Activated naive CD8-positive, alpha-beta T cell treated with anti-CD3 and anti-CD28 coated beads, Interleukin-2, amount 10 ng/mL, durations not matched to agents 7 days and 5 days (primary cell): ENCODE data around the gene TSPAN18. TPM values are rescaled to one million over a fixed set of nuclear protein-coding genes. Genes with fewer than 3 reads are reported as not detected.

Experiments
- ATAC-seq: fragments of 150-1000 bp; cut with Tn5 transposase; one replicate; pipeline ENCODE4 v1.10.0; 2021; ENCODE audit warnings: low read depth, moderate library complexity
- POLR2A ChIA-PET: fragments of 350-600 bp; sonication (Branson Sonifier 250); formaldehyde crosslinking; loops from one replicate; lab custom pipeline; 2021; ENCODE audit warnings: antibody characterized with exemption; lab: Charles Lee
- DNase-seq: peaks from one replicate; pipeline ENCODE4 v3.0.0; 2021
- H3K27ac Mint-ChIP-seq: one replicate; pipeline ENCODE4 v1.8.0; 2022; ENCODE audit warnings: mild to moderate bottlenecking, mixed read lengths
- H3K27me3 Mint-ChIP-seq: one replicate; pipeline ENCODE4 v1.8.0; 2022; ENCODE audit warnings: mild to moderate bottlenecking, moderate library complexity, mixed read lengths
- H3K36me3 Mint-ChIP-seq: one replicate; pipeline ENCODE4 v1.8.0; 2021; ENCODE audit warnings: mild to moderate bottlenecking, mixed read lengths
- H3K4me1 Mint-ChIP-seq: one replicate; pipeline ENCODE4 v1.8.0; 2021; ENCODE audit warnings: mixed read lengths
- H3K4me3 Mint-ChIP-seq: one replicate; pipeline ENCODE4 v1.8.0; 2022; ENCODE audit warnings: mild to moderate bottlenecking, moderate library complexity, mixed read lengths
- H3K9me3 Mint-ChIP-seq: one replicate; pipeline ENCODE4 v1.8.0; 2021; ENCODE audit warnings: mixed read lengths
- total RNA-seq, 2 experiments: library from RNA; stranded (reverse); gene quantifications; one replicate each; pipeline ENCODE4 v1.2.3, GENCODE V29; 2021

The TSPAN18 gene
- total RNA-seq, 2 experiments from 2014 or later = 4.9 to 5.2 TPM

DNA sequence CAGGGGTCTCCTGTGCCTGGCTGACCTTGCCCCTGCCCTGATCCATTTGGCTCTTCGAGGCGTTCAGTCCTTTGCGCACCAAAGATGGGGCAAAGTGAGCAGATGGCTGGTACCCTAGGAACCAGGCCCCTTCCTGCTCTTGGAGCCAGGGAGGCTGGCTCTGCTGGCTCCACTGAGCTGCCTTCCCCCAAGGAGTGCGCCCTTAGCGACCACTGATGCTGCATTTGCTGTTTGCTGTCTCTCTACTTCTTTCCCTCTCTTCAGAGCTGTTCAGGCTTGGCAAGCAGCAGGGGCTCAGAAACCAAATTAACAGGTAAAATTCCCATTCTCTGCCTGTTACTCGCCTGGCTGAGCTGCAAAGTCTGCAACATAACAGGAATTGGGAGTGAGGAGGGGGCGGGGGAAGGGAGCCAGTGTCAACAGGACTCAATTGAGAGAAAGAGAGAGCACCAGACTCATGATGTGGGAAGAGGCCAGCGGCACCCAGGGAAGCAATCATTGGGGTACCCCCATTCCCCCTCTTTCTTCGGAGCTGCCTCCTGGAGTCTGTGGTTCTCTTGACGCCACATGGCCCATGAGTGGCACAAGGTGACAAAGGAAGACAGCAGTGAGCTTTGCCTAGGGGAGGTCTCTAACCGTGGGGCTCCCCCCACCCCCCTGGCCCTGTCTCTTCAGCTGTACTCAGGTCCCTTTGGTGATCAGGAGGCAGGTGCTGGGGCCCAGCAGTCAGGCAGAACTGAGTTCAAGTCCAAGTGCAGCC lies 121.6 kb downstream of the TSPAN18 start:
- DNase-seq (no peak), ATAC-seq (no peak)
- POLR2A ChIA-PET = no interaction called here
- Mint-ChIP-seq H3K27me3 (peaks cover 26% of the 10 kb centered on the region), H3K36me3 (peaks cover 1% of the 10 kb centered on the region), H3K27ac (no peak overlapping the region), H3K4me1 (no peaks in the 10 kb centered on the region), H3K9me3 (peaks cover 18% of the 10 kb centered on the region), H3K4me3 (no peak overlapping the region)

DNA sequence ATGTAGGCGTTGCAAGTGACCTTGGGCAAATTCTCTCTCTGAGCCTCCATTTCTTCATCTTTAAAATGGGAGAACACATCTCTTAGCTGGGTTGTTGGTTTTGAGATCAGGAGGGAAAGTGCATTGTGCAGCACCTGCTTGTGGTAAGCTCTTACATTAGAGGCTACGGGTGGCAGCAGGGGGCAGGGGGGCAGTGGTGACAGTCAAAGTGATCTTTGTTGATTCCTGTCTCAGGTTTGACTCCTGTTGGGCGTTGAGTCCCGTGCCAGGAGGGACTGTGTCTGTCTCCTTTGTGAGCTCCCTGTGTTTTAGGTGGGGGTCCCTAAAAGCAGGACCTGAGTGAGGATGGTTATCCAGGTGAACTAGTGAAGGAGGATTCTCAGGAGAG lies 122.2 kb downstream of the TSPAN18 start:
- no peaks in the 10 kb centered on the region for H3K4me1 Mint-ChIP-seq
- no peak for ATAC-seq
- peaks cover 16% of the 10 kb centered on the region for H3K9me3 Mint-ChIP-seq
- peaks cover 1% of the 10 kb centered on the region for H3K36me3 Mint-ChIP-seq
- H3K27me3 Mint-ChIP-seq = peaks cover 30% of the 10 kb centered on the region
- POLR2A ChIA-PET = no interaction called here
- no peak overlapping the region for H3K4me3 Mint-ChIP-seq
- no peak overlapping the region for H3K27ac Mint-ChIP-seq
- DNase-seq = no peak

DNA sequence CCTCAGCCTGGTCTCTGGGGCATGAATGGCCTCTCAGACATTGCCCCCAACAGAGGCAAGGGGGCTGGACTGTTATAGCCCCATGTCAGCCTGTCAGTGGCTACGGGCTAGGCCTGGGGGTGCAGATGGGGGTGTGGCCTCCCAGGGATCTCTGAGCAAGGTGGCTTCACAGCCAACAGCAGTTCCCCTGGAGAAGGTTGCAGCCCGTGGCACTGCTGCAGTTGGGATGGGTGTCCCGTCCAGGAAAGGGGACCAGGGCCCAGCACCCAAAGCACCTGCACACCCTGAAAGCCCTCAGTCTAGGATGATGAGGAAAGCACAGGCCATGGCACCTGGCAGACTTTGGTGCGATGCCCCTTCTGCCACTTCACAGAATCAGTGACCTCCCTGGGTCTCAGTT lies 122.7 kb downstream of the TSPAN18 start:
- no peak overlapping the region for H3K4me3 Mint-ChIP-seq
- no peak overlapping the region for H3K27ac Mint-ChIP-seq
- peaks cover 12% of the 10 kb centered on the region for H3K9me3 Mint-ChIP-seq
- no peaks in the 10 kb centered on the region for H3K4me1 Mint-ChIP-seq
- H3K27me3 Mint-ChIP-seq = peaks cover 27% of the 10 kb centered on the region
- peaks cover 1% of the 10 kb centered on the region for H3K36me3 Mint-ChIP-seq
- DNase-seq (no peak), ATAC-seq (no peak)
- POLR2A ChIA-PET = no interaction called here

DNA sequence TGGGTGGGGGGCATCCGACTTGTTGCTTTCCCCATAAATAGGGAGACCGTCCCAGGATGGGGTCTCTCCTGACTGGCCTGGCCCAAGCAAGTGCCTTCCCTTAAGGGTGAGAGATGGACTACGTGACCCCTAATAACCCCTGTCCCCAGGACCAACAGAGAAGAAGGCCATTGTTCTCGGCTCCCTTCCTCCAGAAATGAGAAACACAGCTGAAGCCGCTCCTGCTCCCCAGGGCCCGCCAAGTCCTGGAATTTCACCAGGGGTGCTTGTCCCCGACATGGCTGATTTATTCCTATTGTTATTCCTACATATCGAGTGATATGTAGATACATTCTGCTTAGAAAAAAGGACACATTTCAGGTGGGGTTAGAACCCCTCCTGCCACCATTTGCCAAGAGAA lies 123.2 kb downstream of the TSPAN18 start:
- Mint-ChIP-seq H3K9me3 (peaks cover 7% of the 10 kb centered on the region), H3K36me3 (peaks cover 1% of the 10 kb centered on the region), H3K4me3 (no peak overlapping the region), H3K4me1 (no peaks in the 10 kb centered on the region), H3K27ac (no peak overlapping the region), H3K27me3 (peaks cover 22% of the 10 kb centered on the region)
- no peak for ATAC-seq
- POLR2A ChIA-PET = no interaction called here
- DNase-seq = no peak

DNA sequence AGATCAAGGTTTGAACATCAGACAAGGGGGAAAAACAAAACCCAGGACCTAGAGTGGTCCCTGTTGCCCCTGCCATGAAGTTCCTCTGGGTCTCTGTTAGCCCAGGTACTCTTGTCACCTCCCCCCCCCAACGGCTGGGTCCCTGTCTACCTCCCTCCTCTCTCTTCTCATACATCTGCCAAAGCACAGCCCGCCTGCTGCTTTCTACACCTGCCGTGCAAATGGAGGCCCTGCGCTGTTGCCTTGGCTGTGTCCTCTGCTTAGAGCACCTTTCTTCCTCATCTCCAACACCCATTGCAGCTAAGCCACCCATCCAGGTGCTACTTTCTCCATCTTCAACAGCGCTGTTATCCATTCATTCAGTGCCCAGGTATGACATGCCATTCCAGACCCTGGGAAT lies 124.7 kb downstream of the TSPAN18 start:
- DNase-seq (no peak), ATAC-seq (no peak)
- no peak overlapping the region for H3K4me3 Mint-ChIP-seq
- peaks cover 31% of the 10 kb centered on the region for H3K27me3 Mint-ChIP-seq
- peaks cover 7% of the 10 kb centered on the region for H3K9me3 Mint-ChIP-seq
- H3K27ac Mint-ChIP-seq = no peak overlapping the region
- peaks cover 1% of the 10 kb centered on the region for H3K36me3 Mint-ChIP-seq
- H3K4me1 Mint-ChIP-seq = no peaks in the 10 kb centered on the region
- POLR2A ChIA-PET = no interaction called here

DNA sequence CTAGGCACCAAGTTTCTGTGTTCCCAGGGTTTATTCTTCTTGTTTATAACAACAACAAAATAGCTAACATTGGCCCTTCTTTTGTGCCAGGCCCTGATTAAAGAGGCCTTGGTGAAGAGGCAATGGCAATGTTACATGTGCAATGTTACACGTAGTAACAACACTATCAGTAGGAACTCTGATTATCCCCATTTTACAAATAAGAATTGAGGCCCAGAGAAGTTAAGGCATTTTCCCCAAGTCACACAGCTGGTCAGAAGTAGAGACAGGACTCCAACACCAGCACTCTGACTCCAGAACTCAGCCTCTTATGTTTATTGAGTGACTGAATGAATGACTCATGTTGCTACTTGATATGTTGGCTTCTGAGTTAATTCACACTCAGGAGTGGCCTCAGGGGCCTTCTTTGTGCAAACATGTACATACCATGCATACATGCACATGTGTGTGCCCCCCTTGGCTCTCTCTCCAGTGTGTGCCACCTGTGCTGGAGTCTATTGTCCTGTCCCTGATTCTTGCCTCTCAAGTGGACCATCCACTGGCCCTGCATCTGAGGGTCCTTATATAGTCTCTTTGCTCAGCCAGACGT lies 125.5 kb downstream of the TSPAN18 start:
- Mint-ChIP-seq H3K36me3 (peaks cover 1% of the 10 kb centered on the region), H3K4me1 (no peaks in the 10 kb centered on the region), H3K27ac (no peak overlapping the region), H3K27me3 (peaks cover 32% of the 10 kb centered on the region), H3K9me3 (peaks cover 3% of the 10 kb centered on the region), H3K4me3 (no peak overlapping the region)
- no peak for DNase-seq
- POLR2A ChIA-PET = no interaction called here
- no peak for ATAC-seq

DNA sequence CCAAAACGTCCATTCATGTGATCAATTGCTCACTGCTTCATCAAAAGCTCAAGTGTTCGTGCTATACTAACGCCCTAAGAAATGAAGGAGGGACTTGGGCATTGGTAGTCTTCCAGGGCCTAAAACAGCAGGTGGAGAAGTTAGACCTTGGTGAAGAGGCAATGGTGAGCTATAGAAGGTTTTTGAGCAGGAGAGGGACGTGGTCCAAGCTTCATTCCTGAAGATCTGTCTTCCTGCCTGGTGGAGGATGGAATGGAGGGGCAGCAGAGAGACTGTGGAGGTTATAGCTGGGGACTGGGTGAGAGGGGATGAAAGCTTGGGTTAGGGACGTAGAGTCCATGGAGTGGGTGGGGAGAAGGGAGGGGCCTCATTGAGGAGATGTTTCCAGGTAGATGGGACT lies 126.2 kb downstream of the TSPAN18 start:
- Mint-ChIP-seq H3K4me3 (no peak overlapping the region), H3K4me1 (no peaks in the 10 kb centered on the region), H3K36me3 (no peaks in the 10 kb centered on the region), H3K27ac (no peak overlapping the region), H3K9me3 (no peaks in the 10 kb centered on the region), H3K27me3 (peaks cover 37% of the 10 kb centered on the region)
- ATAC-seq = no peak
- POLR2A ChIA-PET = no interaction called here
- DNase-seq = no peak

DNA sequence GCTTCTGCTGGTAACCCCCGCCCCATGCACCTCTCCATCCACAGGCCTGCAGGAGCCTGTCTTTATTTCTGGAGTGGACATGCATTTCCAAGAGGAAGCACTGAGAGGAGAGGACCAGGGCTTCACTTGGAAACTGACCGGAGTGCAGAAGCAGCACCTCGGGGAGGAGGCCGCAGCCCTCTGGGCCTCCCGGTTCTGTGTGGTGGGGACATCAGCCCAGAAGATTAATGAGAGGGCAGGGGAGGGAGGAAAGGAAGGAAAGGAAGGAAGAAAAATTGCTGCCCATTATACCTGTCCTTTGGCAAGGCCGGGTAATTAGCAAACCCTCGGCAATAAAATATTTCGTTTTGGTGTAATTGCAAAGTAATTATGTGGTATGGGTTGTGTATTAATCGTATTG lies 126.9 kb downstream of the TSPAN18 start:
- Mint-ChIP-seq H3K36me3 (no peaks in the 10 kb centered on the region), H3K27ac (no peak overlapping the region), H3K27me3 (peaks cover 44% of the 10 kb centered on the region), H3K4me1 (no peaks in the 10 kb centered on the region), H3K9me3 (no peaks in the 10 kb centered on the region), H3K4me3 (no peak overlapping the region)
- POLR2A ChIA-PET = no interaction called here
- DNase-seq = no peak
- no peak for ATAC-seq

DNA sequence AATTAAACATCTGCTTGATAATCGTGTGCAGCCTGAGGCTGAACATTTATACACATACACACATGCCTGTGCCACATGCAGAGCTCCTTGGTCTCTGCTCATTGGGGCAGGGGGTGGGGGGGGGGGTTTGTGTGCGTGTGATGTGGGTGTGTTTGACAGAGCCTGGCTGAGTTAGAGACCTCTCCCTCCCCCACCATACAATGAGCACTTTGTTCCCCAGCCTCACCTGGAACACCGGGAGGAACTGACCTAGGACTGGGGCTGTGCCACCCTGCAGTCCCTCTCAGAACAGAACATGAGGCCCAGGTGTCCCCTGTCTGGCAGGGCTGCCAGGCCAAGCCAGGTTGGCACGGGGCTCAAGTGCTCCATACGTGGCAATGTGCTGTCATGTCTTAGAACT lies 127.3 kb downstream of the TSPAN18 start:
- Mint-ChIP-seq H3K27me3 (peaks cover 45% of the 10 kb centered on the region), H3K36me3 (no peaks in the 10 kb centered on the region), H3K9me3 (no peaks in the 10 kb centered on the region), H3K4me3 (no peak overlapping the region), H3K27ac (no peak overlapping the region), H3K4me1 (no peaks in the 10 kb centered on the region)
- DNase-seq (no peak), ATAC-seq (no peak)
- POLR2A ChIA-PET = no interaction called here

DNA sequence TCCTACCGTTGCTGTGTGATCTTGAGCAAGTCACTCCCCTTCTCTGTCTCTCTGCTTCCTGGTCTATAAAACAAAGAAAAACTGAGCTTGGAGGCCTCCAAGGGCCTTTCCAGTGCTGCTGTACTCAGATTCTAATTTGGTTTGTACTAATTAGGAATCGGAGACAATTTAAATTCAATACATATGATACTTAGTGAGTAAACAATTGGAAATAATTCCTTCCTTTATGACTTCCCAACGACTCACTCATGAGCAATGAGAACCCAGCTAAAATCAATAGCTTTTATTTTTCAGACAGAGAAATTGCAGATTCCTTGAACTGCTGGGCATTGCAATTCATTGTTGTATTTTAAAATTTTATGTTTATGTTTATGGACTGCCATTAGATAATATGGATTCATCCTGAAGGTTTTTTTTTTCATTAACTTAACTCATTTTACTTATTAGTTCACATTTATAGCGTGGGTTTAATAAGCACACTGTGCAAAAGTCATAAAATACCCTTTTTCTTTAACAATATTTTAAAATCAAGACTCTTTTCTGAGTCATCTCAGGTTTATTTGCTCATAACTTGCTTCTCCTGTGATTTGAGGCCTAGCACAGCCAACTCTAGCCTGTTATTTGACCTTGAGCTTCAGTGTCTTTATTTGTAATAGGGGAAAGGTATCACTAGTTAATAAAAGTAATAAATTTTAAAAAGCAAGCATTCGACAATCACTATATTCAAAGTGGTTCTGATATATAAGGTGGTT lies 128.2 kb downstream of the TSPAN18 start:
- Mint-ChIP-seq H3K4me1 (no peaks in the 10 kb centered on the region), H3K27ac (no peak overlapping the region), H3K36me3 (no peaks in the 10 kb centered on the region), H3K27me3 (peaks cover 53% of the 10 kb centered on the region), H3K4me3 (no peak overlapping the region), H3K9me3 (no peaks in the 10 kb centered on the region)
- POLR2A ChIA-PET = no interaction called here
- ATAC-seq = no peak
- no peak for DNase-seq

DNA sequence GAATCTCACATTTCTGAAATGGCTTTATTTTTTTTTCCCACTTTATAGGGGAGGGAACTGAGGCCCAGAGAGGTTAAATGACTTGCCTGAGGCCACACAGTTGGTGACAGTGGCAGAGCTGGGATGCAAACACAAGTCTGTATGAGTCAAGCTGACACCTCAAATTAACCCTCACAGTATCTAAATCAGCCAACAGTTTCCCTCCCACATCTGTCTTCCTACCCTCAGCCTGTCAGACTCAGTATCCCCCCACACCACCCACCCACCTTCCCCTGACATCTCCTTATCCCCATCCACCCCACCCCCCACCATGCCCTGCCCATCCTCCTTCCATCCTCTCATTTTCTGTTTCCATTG lies 128.7 kb downstream of the TSPAN18 start:
- Mint-ChIP-seq H3K27me3 (peaks cover 58% of the 10 kb centered on the region), H3K4me1 (no peaks in the 10 kb centered on the region), H3K4me3 (no peak overlapping the region), H3K36me3 (no peaks in the 10 kb centered on the region), H3K27ac (no peak overlapping the region), H3K9me3 (no peaks in the 10 kb centered on the region)
- POLR2A ChIA-PET = no interaction called here
- no peak for ATAC-seq
- DNase-seq = no peak

DNA sequence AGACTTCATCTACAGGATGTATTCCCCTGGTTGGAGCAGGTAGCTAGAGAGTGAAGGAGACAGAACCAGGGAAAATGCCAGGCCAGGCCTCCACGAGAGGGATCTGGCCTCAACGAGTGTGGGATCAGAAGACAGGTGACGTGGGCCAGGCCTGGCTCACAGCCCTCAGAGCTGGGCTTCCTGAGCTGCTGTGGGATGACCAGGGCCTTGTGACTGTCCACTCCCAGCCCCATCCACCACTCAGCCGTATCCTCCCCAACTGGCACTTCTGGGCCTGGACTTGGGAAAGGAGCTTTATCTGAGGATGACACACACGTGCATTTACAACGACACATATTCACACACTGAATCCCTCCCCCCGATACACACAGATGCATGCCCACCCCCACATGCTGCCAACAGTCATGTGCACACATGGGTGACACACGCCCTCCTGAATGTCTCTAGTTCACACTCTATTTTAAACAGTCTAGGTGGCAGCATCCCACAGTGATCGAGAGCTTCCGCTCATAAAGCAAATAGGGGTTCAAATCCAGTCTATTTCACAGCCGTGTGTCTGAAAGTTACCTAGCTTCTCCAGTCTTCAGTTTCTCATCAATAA lies 130.8 kb downstream of the TSPAN18 start:
- POLR2A ChIA-PET = no interaction called here
- no peak for ATAC-seq
- DNase-seq = no peak
- Mint-ChIP-seq H3K4me1 (peaks cover 11% of the 10 kb centered on the region), H3K4me3 (no peak overlapping the region), H3K27me3 (peaks cover 69% of the 10 kb centered on the region), H3K36me3 (no peaks in the 10 kb centered on the region), H3K9me3 (no peaks in the 10 kb centered on the region), H3K27ac (no peak overlapping the region)

DNA sequence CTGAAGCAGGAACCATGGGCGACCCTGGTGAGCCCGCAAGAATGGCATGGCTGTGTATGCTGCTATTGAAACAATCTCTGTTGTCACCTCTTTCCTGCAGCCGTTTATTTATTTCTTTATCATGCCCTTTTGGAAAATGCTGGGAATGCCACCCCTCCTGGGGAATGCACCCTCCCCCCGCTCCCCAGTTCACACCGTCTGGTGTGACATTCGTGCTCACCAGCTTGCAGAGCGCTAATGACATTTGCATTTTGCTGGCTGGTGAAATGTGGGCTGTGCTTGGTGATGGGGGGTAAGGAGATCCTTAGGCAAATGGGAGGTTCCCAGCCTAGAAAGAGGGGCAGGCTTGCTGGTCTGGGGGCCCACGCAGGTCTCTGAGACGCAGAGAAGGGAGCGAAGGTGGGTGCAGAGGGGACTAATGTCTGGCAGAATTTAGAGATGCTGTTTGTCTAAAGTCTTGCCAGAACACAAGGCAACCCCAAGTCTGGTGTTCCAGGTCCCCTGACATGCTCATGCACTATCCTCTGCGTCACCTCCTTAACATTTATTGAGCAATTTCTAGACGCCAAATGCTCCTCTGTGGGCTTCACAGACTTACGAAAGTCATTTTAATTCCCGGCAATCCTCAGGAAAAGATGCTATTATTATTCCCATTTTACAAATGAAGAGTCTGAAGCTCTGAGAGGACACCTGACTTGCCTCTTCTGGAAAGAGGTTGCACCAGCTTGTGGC lies 132.2 kb downstream of the TSPAN18 start:
- ATAC-seq (no peak), DNase-seq (no peak)
- H3K36me3 Mint-ChIP-seq = no peaks in the 10 kb centered on the region
- POLR2A ChIA-PET = no interaction called here
- H3K4me3 Mint-ChIP-seq = no peak overlapping the region
- H3K27me3 Mint-ChIP-seq = peaks cover 68% of the 10 kb centered on the region
- no peak overlapping the region for H3K27ac Mint-ChIP-seq
- H3K9me3 Mint-ChIP-seq = no peaks in the 10 kb centered on the region
- H3K4me1 Mint-ChIP-seq = peaks cover 16% of the 10 kb centered on the region
